HG03469 (cell line): ENCODE measurements around the gene SPECC1.
"Not testable (repeated sequence)": the region's sequence is repeated elsewhere in the genome, so short reads cannot be mapped to it uniquely, and the experiment has no call there.

Experiments
- ATAC-seq: cut with Tn5 transposase; IDR thresholded peaks from one replicate; pipeline ENCODE4 v1.9.1; 2021; ENCODE audit warnings: mild to moderate bottlenecking, moderate library complexity, moderate number of reproducible peaks; ENCODE audit not compliant: unreplicated experiment

Gene SPECC1

DNA sequence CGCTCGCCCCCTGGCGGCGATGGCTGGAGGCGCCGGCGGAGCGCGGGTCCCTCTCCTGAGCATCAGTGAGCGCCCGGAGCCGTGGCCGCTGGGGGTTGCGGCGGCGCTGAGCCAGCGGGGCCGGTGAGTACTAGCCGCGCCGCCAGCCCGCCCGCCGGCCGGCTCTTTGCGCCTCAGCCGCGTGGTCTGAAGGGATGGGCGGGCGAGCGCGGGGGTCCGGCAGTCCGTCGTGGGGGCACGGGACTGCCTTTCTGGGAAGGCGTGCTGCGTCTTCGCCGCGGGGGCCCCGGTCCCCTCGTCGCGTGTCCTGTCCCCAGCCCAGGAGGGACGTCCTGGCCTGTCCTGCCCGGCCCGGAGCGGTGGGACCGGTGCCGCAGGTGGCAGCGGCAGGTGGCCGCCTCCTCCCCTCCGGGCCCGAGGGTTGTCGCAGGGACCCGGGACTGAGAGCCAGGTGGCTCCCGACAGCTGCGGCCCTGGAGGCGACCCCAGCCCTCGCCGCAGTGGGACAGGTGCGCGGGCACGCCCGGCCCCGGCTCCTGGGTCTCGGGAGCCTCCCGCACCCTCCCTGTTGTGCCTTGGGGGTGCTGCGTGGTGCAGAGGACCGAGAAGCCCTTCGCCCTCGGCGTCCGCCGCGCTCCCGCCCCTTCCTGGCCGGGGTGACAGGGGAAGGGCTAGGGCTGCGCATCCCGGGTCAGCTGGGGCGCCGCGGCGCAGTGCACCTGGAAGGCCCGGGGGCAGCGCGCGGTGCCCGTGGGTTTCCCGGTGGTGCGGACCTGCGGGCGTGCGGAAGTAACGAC lies at the start of gene SPECC1:
SPECC1 (plus strand) TSS at position 58 of the 797 bp plus-strand sequence. CDS start 87,293 bp downstream, outside the sequence.
- no peak for ATAC-seq

GRCh38 chr17:19962954-19963353 lies 46.2 kb upstream of the SPECC1 start:
- ATAC-seq: not testable (repeated sequence)

DNA sequence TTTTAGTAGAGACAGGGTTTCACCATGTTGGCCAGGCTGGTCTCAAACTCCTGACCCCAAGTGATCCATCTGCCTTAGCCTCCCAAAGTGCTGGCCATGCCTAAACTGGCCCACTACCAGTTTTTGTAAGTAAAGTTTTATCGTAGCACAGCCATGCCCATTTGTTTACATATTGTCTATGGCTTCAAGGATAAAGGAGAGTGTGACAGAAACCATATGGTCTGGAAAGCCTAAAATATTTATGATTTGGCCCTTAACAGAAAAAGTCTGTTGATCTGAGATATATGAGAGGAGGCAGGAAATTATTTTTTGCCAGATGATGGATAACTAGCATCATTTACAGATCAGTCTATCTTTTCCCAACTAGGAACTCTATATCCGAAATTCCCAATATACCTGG lies 36.0 kb upstream of the SPECC1 start:
- ATAC-seq: no peak

GRCh38 chr17:19975601-19976000 lies 33.6 kb upstream of the SPECC1 start:
- ATAC-seq: no peak

- peak; percentile 42 for ATAC-seq
Observed at GRCh38 chr17:19977293-19978208, 31.6 kb upstream of the SPECC1 start, which contains the start of gene AKAP10. Gene AKAP10, minus strand, starts transcription at chr17:19977828. Its CDS starts 149 bp downstream, at chr17:19977679.

- peak; percentile 19 for ATAC-seq
Observed at GRCh38 chr17:19978209-19978802, 30.9 kb upstream of the SPECC1 start.

- ATAC-seq: no peak
Observed at GRCh38 chr17:19978805-19979211, 30.4 kb upstream of the SPECC1 start.

DNA sequence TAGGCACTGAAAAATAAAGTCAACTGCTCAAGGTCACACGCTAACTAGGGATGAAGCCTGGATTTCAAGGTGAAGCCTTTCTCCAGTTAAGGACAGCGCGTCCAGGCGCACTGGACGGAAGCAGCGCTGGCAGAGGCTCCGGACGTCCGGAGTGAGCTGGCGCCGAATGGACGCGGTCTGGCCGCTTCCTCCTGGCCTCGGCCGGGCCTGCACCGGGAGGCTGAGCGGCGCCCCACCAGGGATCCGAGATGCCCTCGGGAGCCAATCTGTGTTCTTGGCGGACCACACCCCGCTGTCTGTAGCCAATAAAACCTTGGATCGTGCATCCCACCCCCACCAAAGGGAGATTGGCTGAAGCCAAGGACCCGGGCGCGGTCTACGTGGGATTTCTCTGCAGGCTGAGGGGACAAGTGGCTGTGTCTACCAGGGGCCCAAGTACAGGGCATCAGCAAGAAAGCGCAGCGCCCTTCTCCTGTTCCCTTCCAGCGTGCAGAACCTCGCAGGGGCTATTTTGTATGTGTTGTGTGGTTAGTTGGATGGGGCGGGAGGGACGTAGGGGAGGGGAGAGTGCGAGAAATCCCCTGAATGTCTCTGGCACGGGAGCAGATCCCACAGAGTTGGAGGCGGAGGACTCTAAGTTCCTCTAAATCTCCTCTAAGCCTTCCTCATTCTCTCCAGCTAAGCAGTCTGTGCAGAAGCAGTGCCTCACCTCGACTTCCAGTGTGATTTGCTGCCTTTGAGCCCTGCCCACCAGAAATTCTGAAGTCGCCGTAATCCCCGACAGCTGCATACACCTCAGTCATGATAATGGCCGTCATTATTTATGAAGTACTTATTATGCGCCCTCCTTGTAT lies 29.0 kb upstream of the SPECC1 start:
- ATAC-seq: no peak

DNA sequence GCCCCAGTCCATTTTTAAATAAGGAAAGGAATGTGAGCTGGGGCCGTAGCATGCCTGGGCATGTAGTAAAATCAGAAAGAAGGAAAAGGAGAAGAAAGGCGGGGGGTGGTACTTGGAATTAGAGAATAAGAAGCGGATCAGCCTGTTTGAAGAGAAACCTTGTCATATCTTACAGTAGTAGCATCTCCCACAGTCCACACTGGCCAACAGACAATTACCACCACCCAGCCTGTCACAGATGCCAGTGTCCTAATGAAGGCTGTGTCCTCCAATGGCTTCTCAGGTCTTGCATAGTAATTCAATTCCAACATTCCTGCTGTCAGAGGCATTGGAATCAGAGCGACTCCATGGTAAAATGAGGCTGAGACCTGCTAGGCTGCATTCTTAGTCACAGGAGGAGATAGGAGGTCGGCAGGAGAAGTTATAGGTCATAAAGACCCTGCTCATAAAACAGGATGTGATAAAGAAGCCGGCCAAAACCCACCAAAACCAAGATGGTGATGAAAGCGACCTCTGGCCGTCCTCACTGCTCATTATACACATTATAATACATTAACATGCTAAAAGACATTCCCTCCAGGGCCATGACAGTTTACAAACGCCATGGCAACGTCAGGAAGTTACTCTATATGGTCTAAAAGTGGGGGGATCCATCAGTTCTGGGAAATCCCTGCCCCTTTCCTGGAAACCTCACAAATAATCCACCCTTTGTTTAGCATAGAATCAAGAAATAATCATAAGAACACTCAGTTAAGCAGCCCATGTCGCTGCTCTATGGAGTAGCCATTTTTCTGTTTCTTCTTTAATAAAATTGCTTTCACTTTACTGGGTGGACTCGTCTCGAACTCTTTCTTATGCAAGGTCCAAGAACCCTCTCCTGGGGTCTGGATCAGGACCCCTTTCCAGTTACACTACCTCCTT lies 22.0 kb upstream of the SPECC1 start:
- no peak for ATAC-seq

- ATAC-seq: no peak
Observed at GRCh38 chr17:19987897-19988296, 21.3 kb upstream of the SPECC1 start.

DNA sequence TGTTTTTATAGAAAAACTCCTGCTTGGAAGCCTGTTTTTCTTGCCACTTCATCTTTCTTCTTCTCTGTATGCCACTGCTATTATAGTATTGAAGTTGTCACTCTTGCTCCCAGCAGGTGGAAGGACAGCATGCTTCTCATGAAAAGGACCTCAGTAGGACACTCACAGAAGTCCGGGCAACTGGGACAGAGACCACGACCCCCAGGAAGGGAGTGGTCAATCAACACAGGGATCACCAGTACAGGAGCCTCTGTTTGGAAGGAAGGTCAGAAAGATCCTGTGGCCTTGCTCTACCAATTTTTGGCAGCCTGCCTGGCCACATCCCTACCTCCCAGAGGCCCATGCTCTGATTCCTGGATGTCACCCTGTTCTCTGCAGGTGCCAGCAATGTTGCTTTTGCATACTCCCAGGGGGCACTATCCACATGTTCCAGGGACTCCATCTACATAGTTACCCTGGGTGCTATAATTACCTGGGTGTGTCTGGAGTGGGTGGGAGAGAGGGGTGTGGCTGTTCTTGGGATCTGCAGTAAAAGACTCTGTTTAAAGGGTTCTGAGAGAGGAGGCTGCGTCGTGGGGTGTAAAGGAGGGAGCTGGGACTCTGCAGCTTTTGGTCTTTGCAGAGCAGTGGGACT lies 17.8 kb upstream of the SPECC1 start:
- no peak for ATAC-seq

DNA sequence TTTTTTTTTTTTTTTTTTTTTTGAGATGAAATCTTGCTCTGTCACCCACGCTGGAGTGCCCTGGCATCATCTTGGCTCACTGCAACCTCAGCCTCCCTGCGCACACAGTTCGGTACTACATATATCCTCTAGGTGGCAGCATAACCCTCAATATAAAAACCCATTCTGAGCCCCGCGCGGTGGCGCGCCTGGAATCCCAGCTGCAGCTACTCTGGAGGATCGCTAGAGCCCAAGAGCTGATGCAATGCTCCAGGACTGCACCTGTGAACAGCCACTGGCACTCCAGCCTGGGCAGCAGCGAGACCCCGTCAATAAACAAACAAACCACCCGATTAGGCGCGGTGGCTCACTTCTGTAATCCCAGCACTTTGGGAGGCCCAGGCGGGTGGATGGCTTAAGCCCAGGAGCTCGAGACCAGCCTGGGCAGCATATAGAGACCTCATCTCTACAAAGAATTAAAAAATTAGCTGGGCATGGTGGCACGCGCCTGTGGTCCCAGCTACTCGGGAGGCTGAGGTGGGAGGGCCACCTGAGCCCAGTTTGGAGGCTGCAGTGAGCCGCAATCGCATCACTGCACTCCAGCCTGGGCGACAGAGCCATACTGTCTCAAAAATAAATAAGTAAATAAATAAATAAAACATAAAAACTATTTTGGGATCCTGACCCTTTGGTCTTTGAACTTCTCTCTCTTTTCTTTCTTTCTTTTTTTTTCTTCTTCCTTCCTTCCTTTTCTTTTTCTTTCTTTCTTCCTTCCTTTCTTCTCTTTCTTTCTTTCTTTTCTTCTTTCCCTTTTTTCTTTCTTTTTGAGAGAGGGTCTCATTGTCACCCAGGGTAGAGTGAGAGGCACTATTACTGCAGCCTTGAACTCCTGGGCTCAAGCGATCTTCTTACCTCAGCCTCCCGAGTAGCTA lies 16.1 kb upstream of the SPECC1 start:
- ATAC-seq: peak; percentile 83

DNA sequence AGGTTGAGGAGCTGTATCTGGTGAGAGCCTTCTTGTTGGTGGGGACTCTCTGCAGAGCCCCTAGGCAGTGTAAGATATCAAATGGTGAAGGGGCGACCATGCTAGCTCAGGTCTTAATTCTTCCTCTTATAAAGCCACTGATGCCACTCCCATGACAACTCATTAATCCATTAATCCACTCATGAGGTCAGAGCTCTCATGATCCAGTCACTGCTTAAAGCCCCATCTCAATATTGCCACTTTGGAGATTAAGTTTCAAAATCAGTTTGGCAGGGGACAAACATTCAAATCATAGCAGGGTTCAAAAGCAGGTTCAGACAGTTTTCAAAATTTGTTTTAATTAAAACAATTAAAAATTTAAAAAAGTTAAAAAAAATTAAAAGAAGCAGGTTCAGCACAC lies 13.1 kb upstream of the SPECC1 start:
- ATAC-seq: no peak

DNA sequence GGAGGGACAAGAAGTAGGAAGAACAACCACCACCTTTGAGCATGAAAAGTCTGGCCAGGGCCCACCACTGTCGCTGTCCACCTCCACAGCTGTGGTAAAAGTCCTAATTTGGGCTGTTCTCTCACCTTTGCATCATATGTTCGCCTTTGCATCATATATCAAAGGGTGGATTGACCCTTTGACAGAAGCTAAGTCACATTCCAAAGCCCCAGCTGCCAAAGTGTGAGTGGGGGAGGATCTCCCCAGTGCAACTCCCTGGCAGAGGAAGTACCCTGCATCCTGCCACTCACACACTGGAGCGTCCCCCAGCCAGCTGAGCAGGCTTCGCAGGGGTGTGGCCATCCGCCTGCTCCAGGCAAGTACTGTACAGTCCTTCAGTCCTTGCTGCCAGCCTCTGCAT lies 12.7 kb upstream of the SPECC1 start:
- no peak for ATAC-seq

- ATAC-seq: no peak
Observed at GRCh38 chr17:20008242-20009051, 712 bp upstream of the SPECC1 start.

GRCh38 chr17:20009052-20009301 lies 182 bp upstream of the SPECC1 start:
- no peak for ATAC-seq
